HG03378 (cell line): ENCODE data around the gene KRT85.

Source experiments
- ATAC-seq: cut with Tn5 transposase; IDR thresholded peaks from one replicate; pipeline ENCODE4 v1.9.1; 2021; ENCODE audit warnings: mild to moderate bottlenecking, moderate library complexity; ENCODE audit not compliant: unreplicated experiment

The KRT85 gene

GRCh38 chr12:52395761-52396434 is 28.6 kb upstream of the KRT85 start:
- no peak for ATAC-seq

DNA sequence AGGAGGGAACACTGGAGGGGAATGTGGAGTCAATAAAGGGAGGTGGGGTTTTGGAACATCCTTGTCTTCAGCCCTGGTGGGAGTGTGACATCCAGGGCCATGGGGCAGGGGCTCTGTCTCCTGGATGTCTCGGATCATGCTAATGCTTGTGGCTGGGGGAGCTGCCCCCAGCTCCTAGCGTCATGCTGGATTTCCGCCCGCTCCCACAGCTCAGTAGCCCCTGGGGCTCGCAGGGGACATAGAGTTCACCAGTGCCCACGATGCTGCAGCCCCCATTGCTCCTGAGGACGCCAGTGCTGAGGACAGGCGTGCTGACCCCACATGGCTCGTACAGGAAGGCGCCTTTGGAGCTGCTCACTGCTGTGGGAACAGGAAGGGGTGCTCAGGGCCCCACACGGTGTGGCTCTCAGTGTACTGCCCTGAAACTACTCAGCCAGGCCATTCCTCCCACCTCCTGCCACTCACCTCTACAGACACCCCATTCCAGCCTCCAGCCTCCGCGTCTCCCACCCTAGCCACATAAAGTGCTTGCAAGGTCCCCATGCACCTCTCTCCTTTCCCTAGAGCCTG is 27.6 kb upstream of the KRT85 start:
- ATAC-seq: no peak

GRCh38 chr12:52392465-52393007 is 25.3 kb upstream of the KRT85 start:
- ATAC-seq: no peak

- no peak for ATAC-seq
These were observed 24.3 kb upstream of the KRT85 start for GRCh38 chr12:52391618-52392002.

GRCh38 chr12:52390739-52391617 is 23.7 kb upstream of the KRT85 start:
- ATAC-seq: no peak

DNA sequence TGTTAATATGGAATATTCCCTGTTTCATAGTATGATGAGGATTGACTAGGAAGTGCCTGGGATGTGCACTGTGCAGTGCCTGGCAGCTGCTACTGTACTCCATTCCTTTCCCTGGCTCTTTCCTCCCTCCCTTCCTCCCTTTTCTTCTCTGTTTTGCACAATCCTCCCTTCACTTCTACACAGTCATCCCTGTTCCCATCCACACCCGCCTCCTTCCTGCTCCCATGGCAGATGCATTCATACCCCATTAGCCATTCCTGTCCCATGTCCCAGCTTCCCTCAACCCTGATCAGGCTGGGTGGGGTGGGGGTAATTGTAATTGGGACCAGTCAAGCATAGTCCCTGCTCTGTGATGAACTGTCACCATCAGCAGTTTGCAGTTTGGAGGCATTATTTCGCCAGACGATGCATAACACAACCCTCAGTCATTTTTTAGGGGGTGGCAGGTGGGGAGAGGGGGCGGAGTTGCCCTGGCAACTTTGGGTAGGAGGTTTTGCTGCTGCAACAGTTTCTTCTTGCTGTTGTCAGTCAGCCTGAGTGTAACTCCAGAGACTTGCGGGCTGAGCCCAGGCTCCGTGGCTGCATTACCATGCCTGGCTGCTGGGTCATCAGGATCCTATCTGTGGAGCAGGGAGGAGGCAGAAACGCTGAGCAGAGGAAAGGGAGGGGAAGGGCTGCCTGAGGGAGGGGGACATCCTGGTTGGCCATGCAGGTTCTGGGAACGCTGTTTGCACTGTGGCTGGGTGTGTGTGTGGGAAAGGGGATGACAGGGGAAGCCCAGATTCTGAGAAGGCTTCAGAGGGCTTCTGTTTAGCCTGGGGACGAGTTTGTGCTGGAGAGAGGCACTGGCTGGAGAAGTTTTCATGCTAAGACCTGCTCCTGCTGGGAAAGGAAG is 22.3 kb upstream of the KRT85 start:
- ATAC-seq: no peak

- ATAC-seq: no peak
These were observed 20.6 kb upstream of the KRT85 start for GRCh38 chr12:52387859-52388258.

DNA sequence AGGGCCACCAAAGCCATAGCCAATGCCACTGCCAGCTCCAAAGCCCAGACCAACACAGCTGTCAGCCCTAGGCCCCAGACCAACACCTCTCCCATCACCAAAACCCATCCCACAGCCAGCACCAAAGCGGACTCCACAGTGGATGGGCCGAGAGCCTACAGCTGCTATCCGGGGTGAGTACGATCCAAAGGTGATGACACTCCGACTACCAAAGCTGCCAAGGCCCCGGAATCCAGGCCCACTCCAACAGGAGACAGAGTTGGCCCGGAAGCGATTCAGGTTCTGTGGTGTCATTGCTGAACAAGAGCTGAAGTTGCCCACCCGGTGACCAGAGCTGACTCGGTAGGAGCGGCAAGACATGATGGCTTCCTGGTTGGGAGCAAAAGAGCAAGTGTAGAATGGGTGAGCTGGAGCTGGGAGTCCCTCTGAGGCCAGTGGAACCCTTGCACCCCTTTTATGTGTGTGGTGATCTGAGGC is 18.0 kb upstream of the KRT85 start, which contains the start of gene KRT84:
Gene KRT84 (minus strand): TSS at position 427 of the 477 bp plus-strand sequence. CDS start 67 bp downstream, at position 360.
- ATAC-seq: no peak

GRCh38 chr12:52383331-52383730 is 16.1 kb upstream of the KRT85 start:
- no peak for ATAC-seq

- ATAC-seq: no peak
These were observed 15.6 kb upstream of the KRT85 start for GRCh38 chr12:52382854-52383253.

DNA sequence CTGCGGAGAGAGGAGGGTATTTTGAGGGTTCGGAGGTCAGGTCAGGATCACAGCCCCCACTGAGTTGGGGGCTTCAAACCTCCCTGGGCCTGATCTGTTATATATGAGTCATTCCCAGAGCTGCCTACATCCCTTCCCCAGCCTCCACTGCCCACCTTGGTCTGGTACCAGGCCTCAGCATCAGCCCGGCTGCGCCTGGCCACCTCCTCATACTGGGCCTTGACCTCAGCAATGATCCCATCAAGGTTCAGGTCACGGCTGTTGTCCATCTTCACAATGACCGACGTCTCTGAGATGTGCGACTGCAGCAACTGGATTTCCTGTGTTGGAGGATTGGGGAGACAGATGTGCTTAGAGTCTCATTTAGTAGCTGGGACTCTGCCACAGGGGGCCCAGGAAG is 13.9 kb upstream of the KRT85 start:
- ATAC-seq: no peak

DNA sequence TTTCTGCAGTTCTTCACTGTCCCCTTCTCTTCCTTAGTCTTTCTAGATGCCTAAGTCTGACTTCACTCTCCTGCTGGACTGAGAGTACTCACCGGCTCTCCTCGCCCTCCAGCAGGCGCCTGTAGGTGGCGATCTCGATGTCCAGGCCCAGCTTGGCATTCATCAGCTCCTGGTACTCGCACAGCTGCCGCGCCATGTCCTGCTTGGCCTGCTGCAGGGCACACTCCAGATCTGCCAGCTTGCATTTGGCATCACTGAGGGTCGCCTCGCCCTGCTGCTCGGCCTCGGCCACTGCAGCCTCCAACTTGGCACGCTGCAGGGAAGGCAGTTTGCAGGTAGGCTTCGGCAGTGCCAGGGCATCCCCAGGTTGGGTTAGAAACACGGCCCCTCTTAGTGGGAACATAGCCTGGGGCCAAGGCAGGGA is 13.0 kb upstream of the KRT85 start:
- no peak for ATAC-seq

DNA sequence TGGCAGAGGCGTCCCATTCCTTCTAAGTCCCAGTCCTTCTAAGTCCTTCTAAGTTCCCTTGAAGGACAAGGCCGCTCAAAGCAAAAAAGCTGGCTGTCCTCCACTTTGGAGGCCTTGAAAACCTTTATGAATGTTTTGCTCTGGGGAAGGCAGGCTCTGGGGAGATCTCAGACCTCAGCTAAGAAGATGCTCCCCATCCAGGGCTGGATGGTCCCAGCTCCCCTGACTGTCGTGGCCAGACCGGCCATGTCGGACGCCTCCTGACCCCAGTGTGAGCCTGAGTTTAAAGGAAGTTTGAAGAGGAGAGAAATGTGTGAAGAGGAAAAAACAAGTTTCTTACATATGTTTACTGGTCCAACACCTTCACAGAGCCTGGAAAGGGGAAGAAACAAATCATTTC is 12.3 kb upstream of the KRT85 start:
- no peak for ATAC-seq

- no peak for ATAC-seq
These were observed 10.8 kb upstream of the KRT85 start for GRCh38 chr12:52378091-52378490.

DNA sequence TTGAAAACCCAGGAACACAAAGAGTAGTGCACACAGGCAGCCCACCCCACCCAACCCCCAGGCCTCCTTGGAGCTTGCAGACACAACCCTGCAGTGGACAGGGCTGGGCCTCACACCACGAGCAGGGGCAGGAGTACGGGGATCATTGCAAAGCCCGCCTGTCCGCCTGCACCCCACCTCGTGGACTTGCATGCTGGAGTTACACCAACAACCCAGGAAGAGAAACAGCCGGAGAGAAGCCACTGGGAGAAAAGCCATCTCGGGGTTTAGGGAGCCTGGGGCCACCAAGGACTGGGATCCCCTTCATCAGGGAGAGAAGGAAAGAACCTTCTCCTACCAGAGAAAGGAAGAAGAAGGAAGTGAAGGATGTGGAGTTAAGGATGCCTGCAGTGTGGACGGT is 10.0 kb upstream of the KRT85 start:
- no peak for ATAC-seq

DNA sequence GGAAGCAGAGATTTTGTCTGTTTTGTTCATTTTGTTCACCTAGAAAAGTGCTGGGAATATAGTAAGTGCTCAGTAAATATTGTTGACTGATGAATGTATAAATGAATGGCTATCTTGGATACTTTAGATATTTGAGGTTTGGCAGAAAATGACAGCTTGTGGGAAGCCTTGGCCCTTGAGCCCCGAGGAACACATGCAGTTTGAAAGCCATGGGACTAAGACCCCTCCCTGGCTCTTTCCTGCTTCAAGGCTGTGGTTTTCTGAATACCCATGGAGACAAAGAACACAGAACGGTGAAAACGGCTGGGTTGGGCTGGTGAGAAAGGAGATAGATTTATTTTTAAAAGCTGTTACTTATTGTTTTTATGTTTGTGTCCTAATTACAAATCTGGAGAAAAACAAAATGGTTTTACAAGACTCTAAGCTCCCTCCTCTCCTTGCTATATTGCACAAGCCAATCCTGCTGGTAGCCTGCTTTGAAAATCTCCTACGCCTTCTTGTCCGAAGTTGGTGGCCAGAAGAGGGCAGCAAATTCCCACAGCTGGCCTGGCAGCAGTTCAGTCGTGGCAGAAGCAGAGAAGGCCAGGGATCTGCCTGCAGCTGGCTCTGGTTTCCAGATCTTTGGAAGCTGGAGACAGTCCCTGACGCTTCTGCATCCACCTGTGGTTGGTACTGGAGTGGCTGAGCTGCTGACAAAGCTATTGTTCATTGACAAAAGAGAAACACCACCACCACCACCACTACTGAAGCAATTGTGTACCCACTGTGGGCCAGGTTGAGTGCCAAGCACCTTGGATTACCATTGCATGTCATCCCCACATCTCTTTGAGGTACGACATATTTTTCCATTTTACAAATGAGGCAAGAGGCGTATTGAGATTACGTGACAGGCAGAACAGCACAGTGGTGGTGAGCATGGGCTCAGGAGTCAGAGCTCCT is 5.2 kb upstream of the KRT85 start:
- ATAC-seq: no peak

DNA sequence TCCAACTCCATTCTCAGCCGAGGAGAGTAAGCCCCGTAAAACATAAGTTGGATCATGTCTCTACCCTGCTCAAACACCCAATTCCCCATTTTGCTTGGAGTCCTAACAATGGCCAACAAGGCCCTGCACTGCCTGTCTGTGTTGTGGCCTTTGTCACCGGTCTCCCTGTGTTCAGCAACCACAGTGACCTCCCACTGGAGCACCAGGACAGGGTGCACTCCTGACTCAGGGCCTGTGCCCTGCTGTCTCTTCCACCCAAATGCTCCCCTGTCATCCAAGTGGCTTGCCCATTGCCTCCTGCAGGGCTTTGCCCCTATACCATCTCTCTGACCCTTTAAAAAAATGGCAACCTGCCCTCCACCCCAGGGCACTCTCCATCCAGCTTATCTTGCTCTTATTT is 4.4 kb upstream of the KRT85 start:
- ATAC-seq: no peak

DNA sequence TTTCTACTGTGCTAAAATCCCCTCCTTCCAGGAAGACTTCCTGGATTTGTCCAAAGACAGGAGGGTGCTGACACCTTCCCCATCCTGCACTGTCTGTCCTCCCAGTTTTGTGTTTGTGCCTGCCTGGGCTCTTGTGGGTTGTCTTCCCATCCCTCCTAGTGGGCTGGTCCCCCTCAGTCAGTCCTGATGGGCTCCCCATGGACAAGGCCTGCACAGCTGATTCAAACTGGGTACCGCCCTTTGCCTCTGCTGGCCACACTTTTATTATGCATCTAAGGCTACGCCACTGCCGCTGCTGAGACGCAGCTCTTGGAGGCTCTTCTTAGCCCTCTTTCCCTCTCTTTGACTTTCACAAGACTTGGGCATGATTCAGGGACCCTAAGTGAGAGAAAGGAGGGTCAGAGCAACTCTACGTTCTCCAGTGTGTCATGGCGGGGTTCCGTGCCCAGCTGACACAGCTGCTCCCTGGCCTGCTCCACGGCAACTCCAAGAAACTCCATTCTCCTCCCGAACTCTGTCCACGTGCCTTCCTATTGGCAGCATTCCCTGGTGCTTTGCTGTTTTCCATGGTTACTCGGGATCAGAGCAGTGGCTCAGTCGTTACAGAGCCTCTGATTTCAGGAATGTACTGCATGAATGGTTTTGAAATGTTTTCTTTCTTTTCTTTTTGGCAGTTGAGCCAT is 3.8 kb upstream of the KRT85 start:
- ATAC-seq: no peak

DNA sequence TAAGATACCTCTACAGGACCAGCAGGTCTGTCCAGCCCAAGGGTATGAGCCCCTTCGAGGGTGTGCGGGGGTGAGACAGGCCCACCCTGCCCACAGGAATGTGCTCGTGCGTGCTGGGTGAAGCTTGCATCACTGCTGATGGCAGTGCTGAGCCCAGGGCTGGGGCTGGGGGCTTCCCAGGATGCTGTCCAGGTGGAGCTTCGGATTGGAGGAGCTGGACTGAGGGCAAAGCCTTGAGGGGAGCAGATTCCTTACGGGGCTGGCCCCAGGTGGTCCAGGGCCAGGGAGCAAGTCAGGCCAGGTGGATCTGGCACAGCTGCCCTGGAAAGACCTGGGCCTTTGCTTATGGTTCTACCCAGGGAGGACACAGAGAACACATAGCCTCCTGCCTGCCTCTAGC is 2.5 kb upstream of the KRT85 start:
- no peak for ATAC-seq
